K562 treated with DMSO at 1 percent for 12 hours (cell line): Measurements from ENCODE around the gene TMEM11. TPM values are rescaled to one million over a fixed set of nuclear protein-coding genes. Genes with fewer than 3 reads are reported as not detected.

Experiments
- total RNA-seq: library from RNA; unstranded; fragments of 300-600 nt; gene quantifications from 2 replicates; pipeline ENCODE4 v1.2.3, GENCODE V29; 2022; ENCODE audit not compliant: insufficient read depth

Gene TMEM11
- 44.5 and 47.3 TPM in 2 replicates for total RNA-seq

GRCh38 chr17:21214015-21214776 lies at the start of gene TMEM11:
TSS of gene TMEM11 (minus strand) at chr17:21214161. CDS start at chr17:21214152, 9 bp downstream.

GRCh38 chr17:21252796-21253645 lies 39.1 kb upstream of the TMEM11 start, which contains the start of gene NATD1:
TSS of gene NATD1 (minus strand) at chr17:21253410. CDS start at chr17:21253264, 146 bp downstream.

Other genes with a start within 250 kb of the TMEM11 start
- 34.2 and 91.4 TPM in 2 replicates for gene USP22, start 171.2 kb downstream of the TMEM11 start, total RNA-seq
- 15.6 and 18.5 TPM in 2 replicates for gene DHRS7B, start 87.2 kb downstream of the TMEM11 start, total RNA-seq
- 2.4 and 6.4 TPM in 2 replicates for gene NATD1, start 39.2 kb upstream of the TMEM11 start, total RNA-seq
- gene MAP2K3, start 70.5 kb upstream of the TMEM11 start, total RNA-seq: 7.9 and 11.4 TPM in 2 replicates
- gene KCNJ12, start 162.2 kb upstream of the TMEM11 start, total RNA-seq: not detected in 2 replicates